Kidney (tissue), 14 donors: ENCODE results near the gene PRM2. TPM values are rescaled to one million over a fixed set of nuclear protein-coding genes. Genes with fewer than 3 reads are reported as not detected.
"Not testable (repeated sequence)": the region's sequence is repeated elsewhere in the genome, so short reads cannot be mapped to it uniquely, and the experiment has no call there.

Experiments
- DNase-seq, 5 donors: peaks; one replicate each; pipeline ENCODE4 v3.0.0-alpha.2; 2013 to 2020
- FAIRE-seq: peaks from 2 replicates; lab custom pipeline; 2012; peaks lifted over from hg19 to GRCh38; lab: Jason Lieb, UNC
- H3K27ac ChIP-seq, 2 donors: one replicate each; pipeline ENCODE4 v1.7.0; 2013; ENCODE audit warnings: low read depth in 2 of 2, low read length in 2 of 2, inconsistent platforms in 1 of 2
- H3K27me3 ChIP-seq: one replicate; pipeline ENCODE4 v1.7.1; 2013; ENCODE audit warnings: low read length, inconsistent platforms; ENCODE audit not compliant: control insufficient read depth, insufficient read depth
- H3K36me3 ChIP-seq, 3 donors: one replicate each; pipeline versions ENCODE4 v1.7.0 to v1.7.1; 2013; ENCODE audit warnings: low read length in 3 of 3, control low read depth in 1 of 3, inconsistent platforms in 1 of 3; ENCODE audit not compliant: insufficient read depth in 3 of 3, control insufficient read depth in 2 of 3
- H3K4me1 ChIP-seq, 3 donors: one replicate each; pipeline versions ENCODE4 v1.7.0 to v1.7.1; 2013; ENCODE audit warnings: low read length in 3 of 3, inconsistent platforms in 1 of 3, low read depth in 1 of 3; ENCODE audit not compliant: control insufficient read depth in 2 of 3, insufficient read depth in 2 of 3
- H3K4me3 ChIP-seq, 3 donors: one replicate each; pipeline versions ENCODE4 v1.7.0 to v1.8.1; 2013; ENCODE audit warnings: low read length in 3 of 3, control low read depth in 1 of 3, inconsistent platforms in 1 of 3
- H3K9ac ChIP-seq, 3 donors: one replicate each; pipeline versions ENCODE4 v1.7.0 to v1.7.1; 2013; ENCODE audit warnings: low read length in 3 of 3, control low read depth in 1 of 3, inconsistent platforms in 1 of 3
- H3K9me3 ChIP-seq, 3 donors: one replicate each; pipeline versions ENCODE4 v1.7.0 to v1.7.1; 2013; ENCODE audit warnings: low read length in 3 of 3, control low read depth in 1 of 3, inconsistent platforms in 1 of 3; ENCODE audit not compliant: control insufficient read depth in 2 of 3, insufficient read depth in 1 of 3
- CTCF ChIP-seq: IDR thresholded peaks from 3 replicates; pipeline ENCODE4 v1.5.1; 2012; ENCODE audit warnings: mild to moderate bottlenecking, moderate library complexity, borderline replicate concordance; ENCODE audit not compliant: insufficient read depth; ENCODE audit errors: extremely low read depth
- intact Hi-C: fragments of 100-400 bp; cut with DNase I; formaldehyde crosslinking; loops from one replicate; pipeline ENCODE4 v1.11.1; 2022
- polyA plus RNA-seq: library from polyadenylated mRNA; stranded (reverse); fragments of 350-450 nt; fragmentation: Illumina TruSeq; extraction: RNeasy Lipid Tissue Mini Kit (QIAGEN cat#74804); gene quantifications from one replicate; pipeline ENCODE4 v1.2.3, GENCODE V29; 2014; ENCODE audit warnings: low read depth, low replicate concordance; ENCODE audit not compliant: insufficient read depth
- total RNA-seq: library from RNA; stranded (reverse); fragmentation: NEBNext Ultra II Directional; extraction: Animal tissue kit (Norgen Biotek cat#: 25700); gene quantifications from one replicate; pipeline ENCODE4 v1.2.1, GENCODE V29; 2021
- donor health status: control.
- donor health status: control.
- donor health status: control.
- donor health status: control.
- donor health status: control.
- donor health status: DM: yes; HTN: yes; CAD: no.
- donor health status: Normal renal cell carcinoma (clear cell type).

Gene PRM2
- total and polyA plus RNA-seq, 2 donors from 2014 or later = not detected

- Histone ChIP-seq H3K9ac (no peak overlapping the region), H3K27ac (peak overlapping the region; percentile 34 to 53), H3K4me3 (no peak overlapping the region), H3K27me3 (no peaks in the 10 kb centered on the region), H3K36me3 (no peaks in the 10 kb centered on the region), H3K4me1 (peaks cover 3 to 10% (median 4%) of the 10 kb centered on the region in 3 donors), H3K9me3 (peaks cover 0 to 2% (median 0%) of the 10 kb centered on the region in 3 donors)
- intact Hi-C loops = no loop called here
- TF ChIP-seq CTCF = no peak
- peak in 1 of 5 donors; percentile 19 for DNase-seq
- FAIRE-seq = no peak
Observed at GRCh38 chr16:11301645-11302501, 25.6 kb upstream of the PRM2 start.

DNA sequence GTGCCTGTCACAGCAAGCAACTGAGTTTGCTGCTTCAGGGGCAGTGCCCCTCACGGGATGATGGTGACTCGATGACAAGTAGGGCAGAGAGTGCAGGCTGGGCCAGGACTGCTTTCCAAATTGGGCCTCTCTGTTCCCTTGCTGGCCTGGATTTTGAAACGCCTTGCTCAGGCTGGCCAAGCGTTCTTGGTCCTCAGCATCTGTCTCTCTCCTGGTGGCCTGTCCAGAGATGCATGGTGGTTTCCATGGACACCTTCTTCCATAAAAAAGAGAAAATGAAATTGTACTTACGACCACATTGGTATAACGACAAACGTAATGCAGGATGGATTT is 24.2 kb upstream of the PRM2 start:
- FAIRE-seq (no peak), DNase-seq (peak in 1 of 5 donors; percentile 21)
- no peak for TF ChIP-seq CTCF
- intact Hi-C loops = no loop called here
- H3K4me1 ChIP-seq = peaks cover 3 to 17% (median 4%) of the 10 kb centered on the region in 3 donors
- H3K4me3 ChIP-seq = no peak overlapping the region
- no peaks in the 10 kb centered on the region for H3K36me3 ChIP-seq
- peak overlapping the region in 1 of 3 donors; percentile 46 for H3K9ac ChIP-seq
- H3K27ac ChIP-seq = no peak overlapping the region
- H3K27me3 ChIP-seq = no peaks in the 10 kb centered on the region
- H3K9me3 ChIP-seq = peaks cover 0 to 2% (median 0%) of the 10 kb centered on the region in 3 donors

DNA sequence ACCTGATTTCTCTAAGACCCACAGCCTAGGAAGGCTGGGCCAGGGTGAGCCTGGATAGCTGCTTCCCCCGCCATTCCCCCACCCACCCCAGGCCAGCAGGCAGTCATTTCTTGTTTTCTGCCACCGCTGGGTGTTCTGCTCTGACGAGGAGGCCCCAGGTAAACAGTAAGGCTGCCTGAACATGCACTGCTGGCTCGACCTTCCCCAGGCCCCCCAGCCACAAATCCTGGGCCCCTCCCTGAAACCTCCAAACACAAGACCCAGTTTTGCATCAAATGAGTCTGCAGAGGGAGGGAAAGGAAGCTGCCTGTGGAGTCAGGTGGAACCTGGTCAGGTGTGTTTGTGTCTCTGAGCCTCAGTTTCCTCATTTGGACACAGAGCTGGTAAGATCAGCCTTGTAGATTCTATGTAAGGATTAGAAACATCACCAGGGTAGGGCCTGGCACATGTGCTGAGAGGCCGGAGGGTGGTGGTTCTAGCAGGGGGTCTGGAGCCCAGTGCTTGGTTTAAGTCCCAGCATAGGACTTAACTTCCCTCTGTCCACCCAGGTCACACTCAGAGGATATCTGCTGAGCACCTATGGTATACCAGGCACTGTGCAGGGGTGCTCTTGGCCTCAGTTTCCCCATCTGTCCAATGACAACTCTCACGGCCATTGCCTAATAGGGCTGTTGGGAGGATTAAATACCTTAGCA is 23.7 kb upstream of the PRM2 start:
- Histone ChIP-seq H3K4me3 (no peak overlapping the region), H3K36me3 (no peaks in the 10 kb centered on the region), H3K27me3 (no peaks in the 10 kb centered on the region), H3K9ac (peak overlapping the region in 1 of 3 donors; percentile 46), H3K27ac (no peak overlapping the region), H3K9me3 (peaks cover 0 to 2% (median 0%) of the 10 kb centered on the region in 3 donors), H3K4me1 (peaks cover 3 to 17% (median 4%) of the 10 kb centered on the region in 3 donors)
- no peak for FAIRE-seq
- no peak for TF ChIP-seq CTCF
- intact Hi-C loops = no loop called here
- DNase-seq = peak in 2 of 5 donors; percentile 27 to 34

DNA sequence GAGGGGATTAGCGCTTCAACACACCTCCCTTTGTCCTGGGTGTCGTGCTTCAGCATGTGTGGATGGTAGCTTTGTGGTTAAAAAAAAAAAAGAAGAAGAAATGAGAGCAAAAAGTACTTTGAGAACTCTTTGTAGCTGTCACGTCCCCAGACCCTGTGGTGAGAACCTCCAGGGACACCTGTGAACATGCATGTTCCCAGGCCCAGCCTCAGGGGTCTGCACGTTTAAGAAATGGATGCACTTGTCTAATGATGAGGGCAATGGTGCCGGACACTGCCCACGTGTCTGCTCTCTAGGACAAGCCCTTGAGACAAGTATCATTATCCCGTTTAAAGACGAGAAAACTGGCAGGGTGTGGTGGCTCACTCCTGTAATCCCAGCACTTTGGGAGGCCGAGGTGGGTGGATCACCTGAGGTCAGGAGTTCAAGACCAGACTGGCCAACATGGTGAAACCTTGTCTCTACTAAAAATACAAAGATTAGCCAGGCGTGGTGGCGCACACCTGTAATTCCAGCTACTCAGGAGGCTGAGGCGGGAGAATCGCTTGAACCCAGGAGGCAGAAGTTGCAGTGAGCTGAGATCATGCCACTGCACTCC is 22.8 kb upstream of the PRM2 start:
- H3K36me3 ChIP-seq, H3K9me3 ChIP-seq, H3K4me3 ChIP-seq, FAIRE-seq, H3K27ac ChIP-seq, H3K27me3 ChIP-seq, intact Hi-C loops, H3K9ac ChIP-seq: not testable (repeated sequence)
- peaks cover 3 to 17% (median 4%) of the 10 kb centered on the region in 3 donors for H3K4me1 ChIP-seq
- peak in 2 of 5 donors; percentile 45 to 47 for DNase-seq
